ENCODE results near the gene FREM1. TPM values are rescaled to one million over a fixed set of nuclear protein-coding genes. Genes with fewer than 3 reads are reported as not detected.

FREM1 gene
- total and polyA plus RNA-seq, 2 of the 4 experiments (the other 2 are of a cell fraction): under 0.01 TPM; not detected in 1

- Histone ChIP-seq H3K4me2 (ENCODE audit: low read depth, low read length) (peak overlapping the region; percentile 35; the same call in 1 of the 2 replicates), H2AK5ac (ENCODE audit: low read depth, low read length) (no peak overlapping the region), H4K5ac (ENCODE audit: low read depth, low read length) (no peak overlapping the region), H3K23ac (ENCODE audit: low read depth, low read length) (no peak overlapping the region), H3K27me3 (ENCODE audit: control insufficient read depth, insufficient read depth, low read length) (no peaks in the 10 kb centered on the region), H3K9me3 (ENCODE audit: control insufficient read depth, insufficient read depth, low read length) (no peaks in the 10 kb centered on the region), H2AK9ac (replicated peaks; ENCODE audit: low read depth, low read length, poor library complexity) (no peak overlapping the region), H3K14ac (replicated peaks; ENCODE audit: low read depth, low read length) (no peak overlapping the region), H3K27ac (ENCODE audit: insufficient read depth, low read length) (no peak overlapping the region), H3K56ac (ENCODE audit: extremely low read depth, insufficient read depth, low read length) (no peak overlapping the region), H3K9me1 (ENCODE audit: insufficient read depth, low read length) (no peaks in the 10 kb centered on the region), H2BK20ac (ENCODE audit: low read depth, low read length) (no peak overlapping the region), H4K20me1 (ENCODE audit: insufficient read depth, low read length) (no peaks in the 10 kb centered on the region), H4K8ac (ENCODE audit: low read depth in 2 of 2, low read length in 2 of 2) (no peak overlapping the region), H2AFZ (replicated peaks; ENCODE audit: low read length, poor library complexity) (no peak overlapping the region), H3K36me3 (ENCODE audit: control insufficient read depth, insufficient read depth, low read length) (no peaks in the 10 kb centered on the region), H3K4me3 (ENCODE audit: insufficient read depth, low read depth, low read length) (no peak overlapping the region), H3K9ac (ENCODE audit: low read depth, low read length) (no peak overlapping the region), H3K4ac (ENCODE audit: low read depth, low read length) (no peak overlapping the region), H3K18ac (ENCODE audit: low read depth, low read length) (no peak overlapping the region), H2BK120ac (ENCODE audit: low read depth, low read length) (no peak overlapping the region), H4K91ac (ENCODE audit: insufficient read depth, low read depth, low read length) (no peak overlapping the region), H2BK5ac (ENCODE audit: low read depth, low read length, poor library complexity, severe bottlenecking) (no peak overlapping the region), H2BK15ac (ENCODE audit: low read depth, low read length) (no peak overlapping the region), H3K79me1 (ENCODE audit: low read depth in 1 of 2, low read length in 2 of 2) (no peaks in the 10 kb centered on the region), H3K4me1 (ENCODE audit: control insufficient read depth, insufficient read depth, low read length) (no peaks in the 10 kb centered on the region)
- CTCF ChIA-PET: no interaction called here
- WGBS, 2 experiments (ENCODE audit: extremely low coverage in 2 of 2, insufficient read length in 1 of 2): no CpG with 5 or more reads among the region's 7 CpGs
- TF ChIP-seq CEBPB (IDR thresholded peaks at IDR 0.05; ENCODE audit: low read depth, low read length) (peak; percentile 51; the same call in 1 of the 2 replicates), USF2 (IDR thresholded peaks at IDR 0.05; ENCODE audit: low read depth, low read length) (no peak)
- in situ Hi-C loops (cut with MboI; ENCODE audit: low sequenced_read_pairs): no loop called here
- POLR2A ChIA-PET (ENCODE audit: unreplicated experiment): no interaction called here
- ATAC-seq (ENCODE audit: low read depth): no peak
- no TSS peak for BruUV-seq (replicated peaks)
- intact Hi-C loops (cut with micrococcal nuclease): no loop called here
- peak; percentile 28 for DNase-seq
- dilution Hi-C loops (cut with HindIII; ENCODE audit: low sequenced_read_pairs, unreplicated experiment): no loop called here
Observed at GRCh38 chr9:14924230-14925219, 14.3 kb upstream of the FREM1 start.

All from IMR-90 (cell line).